GM18499 (cell line): ENCODE data around the gene CLK2.
"Not testable (repeated sequence)": the region's sequence is repeated elsewhere in the genome, so short reads cannot be mapped to it uniquely, and the experiment has no call there.

ENCODE experiments used
- ATAC-seq: cut with Tn5 transposase; IDR thresholded peaks from one replicate; pipeline ENCODE4 v1.9.1; 2021; ENCODE audit warnings: moderate number of reproducible peaks; ENCODE audit not compliant: insufficient read depth, unreplicated experiment

CLK2 gene

DNA sequence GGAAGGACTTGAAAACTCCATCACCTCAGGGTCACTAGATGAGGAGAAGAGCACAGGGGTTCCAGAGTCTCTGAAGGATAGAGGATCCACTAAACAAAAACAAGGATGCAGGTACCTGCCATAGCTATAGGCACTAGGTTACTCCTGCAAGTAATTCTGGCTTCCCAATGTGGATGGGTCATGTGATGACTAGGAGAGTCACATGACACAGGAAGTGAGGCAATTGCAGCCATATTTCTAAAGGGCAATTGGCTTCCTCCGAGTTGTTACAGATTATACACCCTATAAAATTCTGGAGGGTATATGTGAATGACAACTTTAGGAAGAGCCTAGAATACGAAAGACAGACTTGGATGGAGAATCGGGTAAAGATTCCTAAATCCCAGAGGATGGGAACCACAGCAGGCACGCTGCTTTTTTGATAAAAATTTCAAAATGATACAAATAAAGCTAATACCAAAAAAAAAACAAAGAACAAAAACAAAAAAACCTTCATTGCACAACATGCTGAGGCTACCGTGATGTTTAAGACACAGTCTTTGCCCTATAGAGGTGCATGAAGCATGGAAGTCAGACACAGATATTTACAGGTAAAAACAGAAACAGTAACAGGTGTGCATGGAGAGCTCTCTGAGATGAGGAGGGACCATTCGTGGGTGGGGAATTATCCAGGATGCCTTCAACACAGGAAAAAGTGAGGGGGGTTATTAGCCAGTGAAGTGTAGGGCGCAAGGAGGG, 54.3 kb downstream of the CLK2 start:
- no peak for ATAC-seq

DNA sequence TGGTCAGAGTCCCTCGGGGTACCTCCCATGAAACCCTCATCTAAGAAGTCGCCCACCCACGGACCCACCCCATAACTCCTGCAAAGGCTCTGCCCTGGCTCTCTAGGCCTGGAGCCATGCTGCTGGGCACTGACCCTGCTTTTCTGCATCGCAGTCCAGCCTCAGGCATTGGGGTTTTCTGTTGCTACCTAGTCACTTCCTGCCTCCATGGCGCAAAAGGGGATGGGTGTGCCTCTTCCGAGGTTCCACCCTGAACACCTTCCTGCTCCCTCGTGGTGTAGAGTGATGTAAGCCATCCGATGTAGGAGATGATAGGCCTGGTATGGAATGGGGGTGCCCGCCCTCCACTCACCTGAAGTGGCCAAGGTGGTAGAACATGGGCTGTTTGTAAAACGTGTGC, 58.6 kb downstream of the CLK2 start:
- ATAC-seq, result not testable (repeated sequence)
